Activated CD4-positive, alpha-beta memory T cell treated with anti-CD3 and anti-CD28 coated beads for 36 hours (primary cell): Measurements from ENCODE around the gene SPTBN5. TPM values are rescaled to one million over a fixed set of nuclear protein-coding genes. Genes with fewer than 3 reads are reported as not detected.

Source experiments
- CTCF ChIA-PET: fragments of 350-600 bp; sonication (Branson Sonifier 250); formaldehyde crosslinking; loops from one replicate; lab custom pipeline; 2021; ENCODE audit warnings: antibody characterized with exemption, inconsistent platforms; lab: Charles Lee
- POLR2A ChIA-PET: fragments of 350-600 bp; sonication (Branson Sonifier 250); formaldehyde crosslinking; loops from one replicate; lab custom pipeline; 2021; ENCODE audit warnings: antibody characterized with exemption; lab: Charles Lee
- DNase-seq: peaks from one replicate; pipeline ENCODE4 v3.0.0-alpha.2; 2020
- H3K27ac Mint-ChIP-seq: one replicate; pipeline ENCODE4 v1.8.0; 2021; ENCODE audit warnings: mixed read lengths
- H3K27me3 Mint-ChIP-seq: one replicate; pipeline ENCODE4 v1.8.0; 2021; ENCODE audit warnings: mixed read lengths
- H3K36me3 Mint-ChIP-seq: one replicate; pipeline ENCODE4 v1.8.0; 2021; ENCODE audit warnings: mixed read lengths
- H3K4me1 Mint-ChIP-seq: one replicate; pipeline ENCODE4 v1.8.0; 2021; ENCODE audit warnings: low read depth, mixed read lengths
- H3K4me3 Mint-ChIP-seq: one replicate; pipeline ENCODE4 v1.8.0; 2021; ENCODE audit warnings: mild to moderate bottlenecking, mixed read lengths
- H3K9me3 Mint-ChIP-seq: one replicate; pipeline ENCODE4 v1.8.0; 2021; ENCODE audit warnings: mixed read lengths
- intact Hi-C: fragments of 100-400 bp; cut with micrococcal nuclease; formaldehyde crosslinking; loops from one replicate; pipeline ENCODE4 v1.15.1; 2023
- total RNA-seq, 2 experiments: library from RNA; stranded (reverse); gene quantifications; one replicate each; pipeline ENCODE4 v1.2.3, GENCODE V29; 2021

SPTBN5 gene
- total RNA-seq, 2 experiments from 2014 or later = 0.88 to 1.6 TPM

DNA sequence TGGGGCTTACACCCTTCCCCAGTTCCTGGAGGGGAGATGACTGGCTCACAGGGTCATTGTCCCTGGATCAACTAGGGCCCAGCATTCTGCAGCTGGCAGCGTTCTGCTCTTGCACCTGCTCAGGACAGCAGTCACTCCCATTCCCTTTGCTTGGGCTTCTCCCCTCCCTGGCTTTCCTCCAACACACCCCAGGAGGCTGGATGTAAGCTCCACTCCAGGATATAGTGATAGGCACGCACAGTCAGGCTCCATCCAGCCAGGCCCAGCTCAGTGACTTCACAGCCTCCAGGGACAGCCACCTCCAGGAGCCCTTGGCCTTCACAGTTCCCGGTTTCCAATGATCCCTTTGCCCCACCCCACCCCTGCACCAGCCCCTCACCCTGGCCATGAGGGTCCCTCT, 1.9 kb downstream of the SPTBN5 start:
- peaks cover 43% of the 10 kb centered on the region for H3K4me1 Mint-ChIP-seq
- CTCF ChIA-PET = interaction anchor here (1.2 to 2.4 kb wide), 2 partner anchors 12 to 284 kb away, joined by 3 to 9 read pairs; no protein-coding TSS in a partner anchor
- no peak overlapping the region for H3K4me3 Mint-ChIP-seq
- H3K27me3 Mint-ChIP-seq = no peaks in the 10 kb centered on the region
- H3K27ac Mint-ChIP-seq = no peak overlapping the region
- intact Hi-C loops = no loop called here
- H3K36me3 Mint-ChIP-seq = peaks cover under 1% of the 10 kb centered on the region
- POLR2A ChIA-PET = no interaction called here
- no peaks in the 10 kb centered on the region for H3K9me3 Mint-ChIP-seq
- no peak for DNase-seq

DNA sequence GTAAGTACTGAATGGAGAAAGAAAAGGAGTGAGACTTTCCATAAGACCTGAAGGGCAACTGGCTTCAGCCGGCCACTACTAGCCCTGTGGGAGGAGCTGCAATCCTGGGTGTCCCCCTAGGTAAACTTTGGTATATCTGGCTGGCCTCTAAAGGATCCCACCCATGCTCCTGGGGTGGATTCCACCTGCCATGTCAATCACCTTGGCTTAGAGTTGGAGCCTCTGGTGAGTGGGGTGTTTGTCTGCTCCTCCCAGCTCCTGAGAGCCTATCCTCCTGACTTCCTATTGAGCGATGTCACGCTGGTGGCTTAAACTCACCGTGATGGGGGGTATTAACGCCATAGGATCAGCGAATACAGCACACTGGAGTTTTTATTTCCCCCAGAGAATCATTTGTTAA, 2.6 kb downstream of the SPTBN5 start:
- Mint-ChIP-seq H3K27me3 (no peaks in the 10 kb centered on the region), H3K27ac (no peak overlapping the region), H3K4me1 (peaks cover 43% of the 10 kb centered on the region), H3K9me3 (no peaks in the 10 kb centered on the region), H3K36me3 (no peaks in the 10 kb centered on the region), H3K4me3 (no peak overlapping the region)
- no peak for DNase-seq
- intact Hi-C loops = no loop called here
- ChIA-PET POLR2A (no interaction called here), CTCF (no interaction called here)

DNA sequence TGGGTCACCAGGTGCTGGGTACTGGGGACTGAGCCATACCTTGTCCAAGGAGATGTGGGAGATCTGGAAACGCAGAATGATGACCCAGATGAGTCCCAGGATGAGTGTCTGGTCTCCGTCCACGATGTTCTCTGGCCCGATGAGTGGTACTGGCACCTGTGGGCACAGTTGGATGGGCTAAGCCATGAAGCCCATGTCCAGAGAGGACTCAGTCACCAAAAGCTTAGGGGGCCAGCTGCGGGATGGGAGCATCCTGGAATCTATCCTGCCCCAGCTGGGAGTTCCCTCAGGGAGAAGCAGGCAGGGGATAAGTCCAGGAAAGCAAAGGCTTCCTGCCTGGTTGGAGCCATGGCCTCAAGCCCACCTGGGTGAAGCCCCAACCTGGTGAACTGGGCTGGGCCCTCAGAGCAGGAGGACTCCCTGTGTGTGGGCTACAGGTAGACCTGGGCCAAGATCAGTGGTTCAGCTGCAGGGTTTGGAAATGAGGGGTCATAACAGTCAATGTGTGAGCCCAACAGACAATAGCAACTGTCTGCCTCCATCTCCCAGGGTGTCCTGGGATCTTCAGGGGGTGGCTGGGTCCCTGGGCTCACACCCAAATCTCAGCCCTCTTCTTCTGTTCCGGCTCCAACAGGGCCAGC, 3.7 kb downstream of the SPTBN5 start:
- no peaks in the 10 kb centered on the region for H3K9me3 Mint-ChIP-seq
- no peak for DNase-seq
- no peak overlapping the region for H3K4me3 Mint-ChIP-seq
- CTCF ChIA-PET = no interaction called here
- no peak overlapping the region for H3K27ac Mint-ChIP-seq
- no peaks in the 10 kb centered on the region for H3K27me3 Mint-ChIP-seq
- intact Hi-C loops = no loop called here
- POLR2A ChIA-PET = no interaction called here
- no peaks in the 10 kb centered on the region for H3K36me3 Mint-ChIP-seq
- H3K4me1 Mint-ChIP-seq = peaks cover 41% of the 10 kb centered on the region

DNA sequence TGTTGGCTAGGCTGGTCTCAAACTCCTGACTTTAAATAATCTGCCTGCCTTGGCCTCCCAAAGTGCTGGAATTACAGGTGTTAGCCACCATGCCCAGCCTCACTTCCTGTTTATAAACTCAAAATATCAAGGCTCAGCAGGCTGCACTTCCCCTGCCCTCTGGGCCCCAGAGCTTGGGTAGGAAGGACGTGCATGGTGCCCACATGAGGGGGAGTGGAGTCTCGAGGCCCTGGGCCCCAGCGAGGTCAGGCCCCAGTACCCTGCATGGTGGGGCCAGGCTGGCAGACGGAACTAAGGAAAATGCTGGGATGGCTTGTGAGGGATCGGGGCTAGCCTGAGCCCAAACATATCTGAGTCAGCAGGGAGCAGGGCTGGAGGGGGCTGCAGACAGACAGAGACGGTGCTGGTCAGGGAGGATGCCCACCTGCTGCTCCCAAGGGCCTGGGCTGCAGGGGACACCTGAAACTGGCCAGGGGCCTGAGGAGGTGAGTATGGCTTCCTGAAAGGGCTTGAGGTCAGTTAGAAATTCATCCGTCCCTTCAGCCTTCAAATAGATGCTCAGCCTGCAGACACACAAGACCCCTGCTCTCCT, 5.1 kb downstream of the SPTBN5 start:
- H3K36me3 Mint-ChIP-seq = no peaks in the 10 kb centered on the region
- ChIA-PET CTCF (interaction anchor here (0.9 kb wide), 1 partner anchor 16 kb away, joined by 3 read pairs; no protein-coding TSS in a partner anchor), POLR2A (no interaction called here)
- no peak overlapping the region for H3K4me3 Mint-ChIP-seq
- H3K27me3 Mint-ChIP-seq = no peaks in the 10 kb centered on the region
- no peaks in the 10 kb centered on the region for H3K9me3 Mint-ChIP-seq
- intact Hi-C loops = no loop called here
- DNase-seq = peak; percentile 46
- no peak overlapping the region for H3K27ac Mint-ChIP-seq
- peaks cover 27% of the 10 kb centered on the region for H3K4me1 Mint-ChIP-seq

DNA sequence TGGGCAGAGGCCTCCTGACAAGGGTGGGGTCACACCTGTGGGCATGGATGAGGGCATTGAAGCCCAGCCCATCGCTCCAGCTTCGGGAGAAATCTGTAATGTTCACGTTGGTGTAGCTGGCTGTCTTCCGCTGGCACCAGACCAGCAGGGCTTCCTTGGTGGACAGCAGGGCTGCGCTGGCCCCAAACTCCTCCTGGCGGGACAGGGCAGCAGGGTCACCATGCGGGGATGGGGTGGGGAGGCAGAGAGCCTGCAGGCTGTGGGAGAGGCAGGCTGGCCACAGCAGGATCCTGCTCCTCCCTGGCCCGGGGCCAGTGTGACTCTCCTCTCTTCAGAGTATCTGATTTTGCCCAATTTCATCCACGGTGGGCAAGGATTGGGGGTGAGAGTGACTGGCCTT, 6.0 kb downstream of the SPTBN5 start:
- intact Hi-C loops = no loop called here
- Mint-ChIP-seq H3K4me1 (peaks cover 21% of the 10 kb centered on the region), H3K27me3 (no peaks in the 10 kb centered on the region), H3K4me3 (no peak overlapping the region), H3K36me3 (no peaks in the 10 kb centered on the region), H3K9me3 (no peaks in the 10 kb centered on the region), H3K27ac (no peak overlapping the region)
- CTCF ChIA-PET = interaction anchor here (0.9 kb wide), 1 partner anchor 17 kb away, joined by 3 read pairs; no protein-coding TSS in a partner anchor
- POLR2A ChIA-PET = no interaction called here
- DNase-seq = no peak

DNA sequence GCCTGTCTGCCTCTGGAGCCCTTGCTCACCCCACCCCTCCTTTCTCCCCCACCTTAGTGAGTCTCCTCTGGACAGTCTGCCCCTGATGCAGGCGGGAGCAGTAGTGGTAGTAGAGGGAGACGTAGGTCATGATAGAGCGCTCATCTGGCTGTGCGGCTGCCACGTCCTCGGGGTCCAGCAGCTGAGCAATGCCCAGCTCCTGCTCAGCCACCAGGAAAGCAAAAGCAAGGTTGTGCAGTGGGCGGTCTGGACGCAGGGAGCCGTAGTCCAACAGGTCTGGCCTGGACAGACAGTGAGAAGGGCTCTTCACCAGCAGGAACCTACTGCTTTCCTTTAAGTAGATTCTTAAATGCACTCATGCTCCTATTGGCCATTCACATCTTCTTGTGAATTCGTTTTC, 6.7 kb downstream of the SPTBN5 start:
- intact Hi-C loops = no loop called here
- Mint-ChIP-seq H3K27me3 (no peaks in the 10 kb centered on the region), H3K27ac (no peak overlapping the region), H3K4me3 (no peak overlapping the region), H3K36me3 (peaks cover 1% of the 10 kb centered on the region), H3K4me1 (peaks cover 16% of the 10 kb centered on the region), H3K9me3 (no peaks in the 10 kb centered on the region)
- no peak for DNase-seq
- POLR2A ChIA-PET = no interaction called here
- CTCF ChIA-PET = no interaction called here

DNA sequence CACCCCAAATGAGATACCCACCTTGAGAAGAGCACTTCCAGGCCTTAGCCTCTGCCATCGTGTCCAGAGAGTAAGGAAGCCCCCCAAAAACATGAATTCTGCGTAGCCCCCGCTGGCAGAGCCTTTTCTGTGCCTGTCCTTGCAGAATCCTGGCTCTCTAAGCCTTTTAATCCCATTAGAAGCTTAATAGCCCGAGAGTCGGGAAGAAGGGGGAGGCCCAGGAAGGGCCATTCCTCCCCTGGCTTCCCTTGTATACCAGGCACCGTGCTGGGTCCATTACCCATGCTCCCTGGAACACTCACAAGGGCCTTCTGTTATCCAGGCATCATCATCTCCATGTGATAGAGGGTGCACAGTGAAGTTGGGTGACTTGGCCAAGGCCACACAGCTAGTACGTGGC, 7.1 kb downstream of the SPTBN5 start:
- ChIA-PET CTCF (no interaction called here), POLR2A (no interaction called here)
- Mint-ChIP-seq H3K4me3 (no peak overlapping the region), H3K27ac (no peak overlapping the region), H3K27me3 (no peaks in the 10 kb centered on the region), H3K36me3 (peaks cover 1% of the 10 kb centered on the region), H3K4me1 (peaks cover 16% of the 10 kb centered on the region), H3K9me3 (no peaks in the 10 kb centered on the region)
- no peak for DNase-seq
- intact Hi-C loops = no loop called here

DNA sequence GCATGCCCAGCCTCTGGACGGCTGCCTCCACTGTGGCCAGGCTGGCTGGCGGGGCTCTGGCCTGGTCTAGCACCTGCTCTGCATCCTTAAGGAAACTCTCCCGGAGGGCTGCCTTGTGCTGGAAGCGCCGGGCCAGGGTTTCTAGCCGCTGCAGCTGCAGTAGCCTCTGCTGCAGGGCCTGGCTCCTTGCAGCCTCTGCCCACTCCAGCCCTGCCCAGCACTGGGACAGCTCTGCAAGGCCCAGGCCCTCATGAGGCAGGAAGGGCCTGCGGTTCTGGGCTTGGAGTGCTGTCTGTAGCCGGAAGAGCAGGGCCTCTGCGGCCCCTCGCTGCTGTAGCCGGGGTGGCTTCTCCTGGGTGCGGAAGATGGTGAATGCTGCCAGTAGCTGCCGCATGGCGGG, 8.0 kb downstream of the SPTBN5 start:
- peaks cover 7% of the 10 kb centered on the region for H3K27me3 Mint-ChIP-seq
- ChIA-PET POLR2A (no interaction called here), CTCF (interaction anchor here (1.1 kb wide), 1 partner anchor 19 kb away, joined by 4 read pairs; no protein-coding TSS in a partner anchor)
- H3K27ac Mint-ChIP-seq = no peak overlapping the region
- peaks cover 20% of the 10 kb centered on the region for H3K4me1 Mint-ChIP-seq
- intact Hi-C loops = no loop called here
- H3K9me3 Mint-ChIP-seq = no peaks in the 10 kb centered on the region
- peaks cover 1% of the 10 kb centered on the region for H3K36me3 Mint-ChIP-seq
- no peak overlapping the region for H3K4me3 Mint-ChIP-seq
- DNase-seq = no peak

DNA sequence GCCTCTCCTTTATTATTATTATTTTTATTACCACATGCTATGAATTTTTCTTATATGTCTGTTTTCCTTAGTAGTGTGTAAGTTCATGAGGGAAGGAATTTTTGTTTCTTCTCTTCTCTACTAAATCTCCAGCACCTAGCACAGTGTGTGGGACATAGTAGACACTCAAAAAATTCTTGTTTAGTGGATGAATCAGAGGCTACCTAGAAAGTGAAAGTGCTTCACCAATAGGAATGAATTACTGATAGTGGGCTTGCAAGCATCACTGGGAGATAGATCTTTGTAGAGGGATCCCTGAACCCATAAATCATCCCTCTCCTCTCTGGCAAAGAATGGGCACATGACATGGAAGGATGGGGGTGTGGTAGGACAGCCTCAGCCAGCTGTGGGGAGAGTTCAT, 8.5 kb downstream of the SPTBN5 start:
- H3K4me3 Mint-ChIP-seq = no peak overlapping the region
- ChIA-PET CTCF (interaction anchor here (1.1 kb wide), 1 partner anchor 20 kb away, joined by 4 read pairs; no protein-coding TSS in a partner anchor), POLR2A (no interaction called here)
- intact Hi-C loops = no loop called here
- H3K27ac Mint-ChIP-seq = no peak overlapping the region
- H3K4me1 Mint-ChIP-seq = peaks cover 20% of the 10 kb centered on the region
- DNase-seq = no peak
- H3K36me3 Mint-ChIP-seq = peaks cover 1% of the 10 kb centered on the region
- H3K27me3 Mint-ChIP-seq = peaks cover 7% of the 10 kb centered on the region
- no peaks in the 10 kb centered on the region for H3K9me3 Mint-ChIP-seq

DNA sequence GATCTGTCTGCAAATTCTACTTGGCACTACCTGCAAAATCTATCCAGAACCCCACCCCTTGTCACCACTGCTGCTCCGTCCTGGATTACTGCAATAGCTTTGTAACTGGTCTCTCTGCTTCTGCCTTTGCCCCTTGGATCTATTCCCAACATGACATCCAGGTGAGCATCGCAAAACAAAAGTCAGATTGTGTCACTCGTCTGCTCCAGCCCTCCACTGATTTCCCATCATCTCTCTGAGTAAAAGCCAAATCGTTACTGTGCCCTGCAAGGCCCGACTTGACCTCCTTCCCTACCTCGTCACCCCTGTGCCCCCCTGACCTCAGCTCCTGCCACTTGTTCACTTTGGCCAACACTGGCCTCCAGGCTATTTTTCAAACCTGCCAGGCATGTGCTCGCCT, 9.4 kb downstream of the SPTBN5 start:
- H3K27me3 Mint-ChIP-seq = peaks cover 7% of the 10 kb centered on the region
- no peak overlapping the region for H3K4me3 Mint-ChIP-seq
- POLR2A ChIA-PET = no interaction called here
- H3K9me3 Mint-ChIP-seq = no peaks in the 10 kb centered on the region
- peaks cover 20% of the 10 kb centered on the region for H3K4me1 Mint-ChIP-seq
- H3K36me3 Mint-ChIP-seq = peaks cover 1% of the 10 kb centered on the region
- DNase-seq = no peak
- CTCF ChIA-PET = no interaction called here
- no peak overlapping the region for H3K27ac Mint-ChIP-seq
- intact Hi-C loops = no loop called here

DNA sequence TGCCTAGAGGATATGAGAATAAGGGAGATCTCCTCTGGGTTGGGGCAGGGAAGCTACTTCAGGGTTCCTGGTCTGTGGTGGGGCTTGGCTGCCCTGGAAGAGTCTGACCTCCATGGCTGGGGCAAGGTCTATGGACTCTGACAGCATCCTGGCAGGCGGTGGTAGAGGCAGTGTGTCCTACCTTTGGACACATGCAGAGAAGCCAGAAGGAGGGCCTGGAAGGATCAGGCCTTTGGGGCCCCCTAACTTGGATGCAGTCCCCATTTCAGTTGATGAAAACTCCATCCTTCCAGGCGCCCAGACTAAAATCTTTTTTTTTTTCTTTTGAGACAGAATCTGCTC, 10.4 kb downstream of the SPTBN5 start:
- no peak for DNase-seq
- Mint-ChIP-seq H3K4me3 (no peak overlapping the region), H3K36me3 (peaks cover 1% of the 10 kb centered on the region), H3K9me3 (no peaks in the 10 kb centered on the region), H3K27ac (no peak overlapping the region), H3K4me1 (peaks cover 15% of the 10 kb centered on the region), H3K27me3 (peaks cover 7% of the 10 kb centered on the region)
- intact Hi-C loops = no loop called here
- ChIA-PET POLR2A (no interaction called here), CTCF (no interaction called here)

DNA sequence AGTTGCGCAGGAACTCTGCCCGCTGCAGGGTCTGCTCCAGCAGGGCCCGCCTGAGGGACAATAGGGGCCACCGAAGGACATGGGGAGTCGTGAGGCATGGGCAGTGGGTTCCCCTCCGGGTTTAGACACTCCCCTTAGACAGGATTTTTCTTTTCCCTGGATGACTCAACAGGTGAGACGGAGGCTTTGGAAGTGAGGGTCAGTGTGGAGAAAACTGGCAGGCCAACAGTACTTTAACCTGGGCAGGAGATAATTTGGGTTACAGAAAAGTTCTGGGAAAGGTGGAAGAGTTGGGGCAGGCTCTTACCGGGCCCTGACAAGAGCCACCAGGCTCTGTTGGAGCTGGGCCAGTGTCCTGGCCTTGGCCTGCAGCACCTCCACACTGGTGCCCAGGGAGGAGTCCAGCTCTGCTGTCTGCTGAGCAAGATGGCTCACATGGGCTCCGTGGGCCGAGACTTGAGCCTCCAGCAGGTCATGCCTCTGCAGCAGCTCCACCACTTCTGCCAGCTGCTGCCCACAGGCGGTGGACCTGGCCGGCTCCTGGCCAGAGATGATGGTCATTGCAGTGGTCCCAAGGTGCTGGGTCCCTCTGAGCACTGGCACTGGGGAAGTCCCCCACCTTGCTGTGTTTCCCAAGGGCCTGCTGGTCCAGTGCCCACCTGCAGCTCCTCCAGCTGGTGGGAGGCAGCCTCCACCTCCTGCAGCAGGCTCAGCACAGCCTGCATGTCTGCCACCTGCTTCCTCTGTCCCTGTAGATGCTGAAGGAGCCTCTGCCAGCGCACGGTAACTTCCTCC, 11.0 kb downstream of the SPTBN5 start:
- Mint-ChIP-seq H3K4me3 (no peak overlapping the region), H3K9me3 (no peaks in the 10 kb centered on the region), H3K27me3 (peaks cover 7% of the 10 kb centered on the region), H3K4me1 (peaks cover 12% of the 10 kb centered on the region), H3K36me3 (peaks cover 1% of the 10 kb centered on the region), H3K27ac (no peak overlapping the region)
- ChIA-PET POLR2A (interaction anchor here (1.2 kb wide), 1 partner anchor 12 kb away, joined by 3 read pairs; no protein-coding TSS in a partner anchor), CTCF (interaction anchor here (1.0 kb wide), 1 partner anchor 22 kb away, joined by 3 read pairs; no protein-coding TSS in a partner anchor)
- no peak for DNase-seq
- intact Hi-C loops = no loop called here
